Skin epidermis (tissue), 12 donors: ENCODE measurements around the gene L3MBTL2.
"Not testable (repeated sequence)": the region's sequence is repeated elsewhere in the genome, so short reads cannot be mapped to it uniquely, and the experiment has no call there.

Source experiments
- H3K27ac ChIP-seq, 21 experiments: fragments of 200-600 bp; sonication (generic) in 11 of 21; one replicate each; pipeline ENCODE4 v1.5.0; 2020; ENCODE audit warnings: mild to moderate bottlenecking in 3 of 21, inconsistent platforms in 2 of 21, moderate library complexity in 2 of 21
- H3K4me3 ChIP-seq, 7 experiments: fragments of 200-600 bp; sonication (generic) in 2 of 7; one replicate each; pipeline ENCODE4 v1.5.0; 2020; ENCODE audit warnings: inconsistent platforms in 2 of 7, mild to moderate bottlenecking in 2 of 7, moderate library complexity in 1 of 7

Gene L3MBTL2

DNA sequence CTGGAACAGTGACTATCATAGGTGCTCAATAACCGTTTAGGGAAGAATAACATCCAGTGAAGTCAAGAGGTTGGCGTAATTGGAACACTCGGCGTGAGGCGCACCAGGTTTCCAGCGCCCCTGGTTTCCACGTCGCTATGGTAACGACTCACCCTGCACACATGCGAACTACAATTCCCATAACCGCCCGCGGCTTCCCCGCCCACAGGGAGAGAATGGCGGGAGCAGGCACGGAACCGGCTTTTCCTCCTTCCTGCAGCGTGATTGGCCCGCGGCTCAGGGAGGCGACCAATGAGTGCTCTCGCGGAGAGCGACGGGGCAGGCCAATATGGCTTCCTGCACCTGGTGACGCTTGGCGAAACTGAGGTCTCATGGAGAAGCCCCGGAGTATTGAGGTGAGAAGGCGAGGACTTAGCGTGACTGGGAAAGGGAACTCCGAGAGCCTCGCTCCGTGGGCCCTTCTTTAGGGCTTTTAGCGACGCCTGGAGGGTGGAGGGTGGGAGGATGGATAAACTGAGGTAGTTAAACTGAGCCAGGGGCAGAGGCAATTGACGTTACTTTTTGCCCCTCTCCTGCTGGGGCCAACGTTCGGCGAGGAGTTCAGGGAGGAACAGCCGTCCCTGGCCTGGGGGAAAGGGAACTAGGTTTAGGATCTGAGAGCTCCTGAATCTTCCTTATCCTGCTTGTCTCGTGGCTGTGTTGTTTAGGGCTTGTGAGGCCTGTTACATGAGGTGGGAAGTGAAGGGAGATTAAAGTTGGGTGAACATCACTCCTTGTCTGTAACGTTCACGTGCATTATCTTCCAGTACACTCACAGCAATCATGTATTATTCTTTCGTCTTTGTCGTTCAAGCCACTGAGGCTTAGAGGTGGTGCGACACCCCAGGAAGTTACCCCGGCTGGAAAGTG is at the start of gene L3MBTL2:
Gene L3MBTL2 (plus strand): TSS at position 321 of the 909 bp plus-strand sequence. CDS start 51 bp downstream, at position 372.
- peak within 1 kb of the TSS; percentile 35 to 91 (median 81) for H3K27ac ChIP-seq
- H3K4me3 ChIP-seq = peak within 1 kb of the TSS; percentile 55 to 96 (median 83)

DNA sequence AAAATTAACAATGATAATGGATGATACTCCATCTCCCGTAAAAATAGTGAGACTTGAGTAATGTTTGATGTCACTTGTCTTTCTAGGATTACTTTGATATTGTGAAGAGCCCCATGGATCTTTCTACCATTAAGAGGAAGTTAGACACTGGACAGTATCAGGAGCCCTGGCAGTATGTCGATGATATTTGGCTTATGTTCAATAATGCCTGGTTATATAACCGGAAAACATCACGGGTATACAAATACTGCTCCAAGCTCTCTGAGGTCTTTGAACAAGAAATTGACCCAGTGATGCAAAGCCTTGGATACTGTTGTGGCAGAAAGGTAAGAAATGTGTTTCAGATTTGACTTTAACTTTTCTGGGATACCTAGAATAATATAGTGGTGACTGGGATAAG is 48.0 kb upstream of the L3MBTL2 start:
- no peak overlapping the region for H3K27ac ChIP-seq

DNA sequence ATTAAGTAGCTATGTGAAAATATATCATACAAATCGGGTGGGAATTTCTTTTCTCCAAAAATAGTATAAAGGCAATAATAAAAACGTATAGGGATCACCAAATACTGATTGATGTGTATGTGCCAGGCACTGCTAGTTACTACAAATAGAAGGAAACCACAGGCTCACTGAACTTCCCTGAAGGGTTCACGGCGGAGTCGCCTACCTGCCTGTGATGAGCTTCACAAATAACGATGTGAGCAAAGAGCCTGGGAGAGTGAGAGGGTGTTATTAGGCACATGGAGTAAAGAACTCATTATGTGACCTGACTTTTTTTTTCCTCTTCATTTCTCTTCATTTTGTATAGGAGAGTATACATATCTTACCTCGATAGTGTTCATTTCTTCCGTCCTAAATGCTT is 36.0 kb upstream of the L3MBTL2 start:
- no peak overlapping the region for H3K4me3 ChIP-seq
- H3K27ac ChIP-seq = no peak overlapping the region

More for the DNA sequence above, 48.0 kb upstream of the L3MBTL2 start:
- no peak overlapping the region for H3K4me3 ChIP-seq

DNA sequence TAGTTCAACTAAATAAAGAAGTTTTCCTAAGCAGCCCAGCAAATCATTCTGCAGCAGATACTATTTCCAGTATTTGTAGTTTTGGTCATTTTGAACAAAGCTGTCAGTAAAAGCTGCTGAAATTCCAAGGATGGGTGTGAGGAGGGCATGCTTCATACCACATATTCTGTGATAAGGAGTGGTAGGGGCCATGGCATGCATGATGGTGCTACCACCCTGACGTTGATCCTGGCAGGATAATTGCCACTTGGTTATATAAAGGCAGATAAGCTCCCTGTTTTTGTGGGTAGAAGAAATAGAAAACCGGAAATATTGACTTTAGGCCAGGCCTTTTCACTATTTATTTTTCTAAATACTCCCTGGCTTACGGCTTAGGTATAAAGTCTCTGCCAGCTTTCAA is 33.1 kb upstream of the L3MBTL2 start:
- H3K4me3 ChIP-seq = no peak overlapping the region

DNA sequence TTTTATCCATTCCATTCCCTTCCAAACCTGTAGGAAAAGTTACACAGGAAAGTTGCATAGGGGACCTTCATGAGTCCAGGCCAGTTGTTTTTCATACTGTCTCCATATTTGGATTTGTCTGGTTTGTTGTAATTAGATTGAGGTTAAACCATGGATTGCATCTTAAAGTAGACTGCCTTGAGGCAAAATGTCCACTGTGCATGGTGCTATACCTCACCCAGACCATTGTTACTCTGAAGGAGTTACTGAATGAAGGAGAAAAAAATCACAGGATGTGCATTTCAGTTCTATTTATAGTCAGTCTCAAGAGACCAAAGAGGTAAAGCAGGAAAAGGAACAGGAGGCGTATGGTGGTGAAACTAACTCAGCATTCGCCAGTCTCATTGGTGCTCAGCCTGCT is 29.6 kb upstream of the L3MBTL2 start:
- H3K4me3 ChIP-seq = no peak overlapping the region
- H3K27ac ChIP-seq = no peak overlapping the region

More for the DNA sequence above, 33.1 kb upstream of the L3MBTL2 start:
- H3K27ac ChIP-seq = peak overlapping the region in 1 of 21 experiments; percentile 22

DNA sequence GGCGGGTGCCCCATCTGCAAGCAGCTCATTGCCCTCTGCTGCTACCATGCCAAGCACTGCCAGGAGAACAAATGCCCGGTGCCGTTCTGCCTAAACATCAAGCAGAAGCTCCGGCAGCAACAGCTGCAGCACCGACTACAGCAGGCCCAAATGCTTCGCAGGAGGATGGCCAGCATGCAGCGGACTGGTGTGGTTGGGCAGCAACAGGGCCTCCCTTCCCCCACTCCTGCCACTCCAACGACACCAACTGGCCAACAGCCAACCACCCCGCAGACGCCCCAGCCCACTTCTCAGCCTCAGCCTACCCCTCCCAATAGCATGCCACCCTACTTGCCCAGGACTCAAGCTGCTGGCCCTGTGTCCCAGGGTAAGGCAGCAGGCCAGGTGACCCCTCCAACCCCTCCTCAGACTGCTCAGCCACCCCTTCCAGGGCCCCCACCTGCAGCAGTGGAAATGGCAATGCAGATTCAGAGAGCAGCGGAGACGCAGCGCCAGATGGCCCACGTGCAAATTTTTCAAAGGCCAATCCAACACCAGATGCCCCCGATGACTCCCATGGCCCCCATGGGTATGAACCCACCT is 28.0 kb upstream of the L3MBTL2 start:
- H3K27ac ChIP-seq = no peak overlapping the region
- no peak overlapping the region for H3K4me3 ChIP-seq

DNA sequence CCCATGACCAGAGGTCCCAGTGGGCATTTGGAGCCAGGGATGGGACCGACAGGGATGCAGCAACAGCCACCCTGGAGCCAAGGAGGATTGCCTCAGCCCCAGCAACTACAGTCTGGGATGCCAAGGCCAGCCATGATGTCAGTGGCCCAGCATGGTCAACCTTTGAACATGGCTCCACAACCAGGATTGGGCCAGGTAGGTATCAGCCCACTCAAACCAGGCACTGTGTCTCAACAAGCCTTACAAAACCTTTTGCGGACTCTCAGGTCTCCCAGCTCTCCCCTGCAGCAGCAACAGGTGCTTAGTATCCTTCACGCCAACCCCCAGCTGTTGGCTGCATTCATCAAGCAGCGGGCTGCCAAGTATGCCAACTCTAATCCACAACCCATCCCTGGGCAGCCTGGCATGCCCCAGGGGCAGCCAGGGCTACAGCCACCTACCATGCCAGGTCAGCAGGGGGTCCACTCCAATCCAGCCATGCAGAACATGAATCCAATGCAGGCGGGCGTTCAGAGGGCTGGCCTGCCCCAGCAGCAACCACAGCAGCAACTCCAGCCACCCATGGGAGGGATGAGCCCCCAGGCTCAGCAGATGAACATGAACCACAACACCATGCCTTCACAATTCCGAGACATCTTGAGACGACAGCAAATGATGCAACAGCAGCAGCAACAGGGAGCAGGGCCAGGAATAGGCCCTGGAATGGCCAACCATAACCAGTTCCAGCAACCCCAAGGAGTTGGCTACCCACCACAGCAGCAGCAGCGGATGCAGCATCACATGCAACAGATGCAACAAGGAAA is 27.3 kb upstream of the L3MBTL2 start:
- Histone ChIP-seq H3K4me3 (no peak overlapping the region), H3K27ac (no peak overlapping the region)

DNA sequence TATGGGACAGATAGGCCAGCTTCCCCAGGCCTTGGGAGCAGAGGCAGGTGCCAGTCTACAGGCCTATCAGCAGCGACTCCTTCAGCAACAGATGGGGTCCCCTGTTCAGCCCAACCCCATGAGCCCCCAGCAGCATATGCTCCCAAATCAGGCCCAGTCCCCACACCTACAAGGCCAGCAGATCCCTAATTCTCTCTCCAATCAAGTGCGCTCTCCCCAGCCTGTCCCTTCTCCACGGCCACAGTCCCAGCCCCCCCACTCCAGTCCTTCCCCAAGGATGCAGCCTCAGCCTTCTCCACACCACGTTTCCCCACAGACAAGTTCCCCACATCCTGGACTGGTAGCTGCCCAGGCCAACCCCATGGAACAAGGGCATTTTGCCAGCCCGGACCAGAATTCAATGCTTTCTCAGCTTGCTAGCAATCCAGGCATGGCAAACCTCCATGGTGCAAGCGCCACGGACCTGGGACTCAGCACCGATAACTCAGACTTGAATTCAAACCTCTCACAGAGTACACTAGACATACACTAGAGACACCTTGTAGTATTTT is 26.6 kb upstream of the L3MBTL2 start:
- H3K27ac ChIP-seq = no peak overlapping the region

DNA sequence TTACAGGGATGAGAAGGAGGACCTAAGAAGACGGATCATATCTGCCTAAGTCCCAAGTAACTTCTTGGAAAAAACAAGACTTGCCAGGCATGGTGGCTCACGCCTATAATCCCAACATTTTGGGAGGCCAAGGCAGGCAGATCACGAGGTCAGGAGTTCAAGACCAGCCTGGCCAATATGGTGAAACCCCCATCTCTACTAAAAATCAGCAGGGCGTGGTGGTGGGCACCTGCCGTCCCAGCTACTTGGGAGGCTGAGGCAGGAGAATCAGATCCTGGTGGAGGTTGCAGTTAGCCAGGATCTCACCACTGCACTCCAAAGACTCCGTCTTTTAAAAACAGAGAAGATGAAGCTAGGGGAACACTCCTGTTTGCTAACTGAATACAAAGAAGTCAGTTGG is 24.8 kb upstream of the L3MBTL2 start:
- H3K4me3 ChIP-seq, H3K27ac ChIP-seq: not testable (repeated sequence)

More for the DNA sequence above, 26.6 kb upstream of the L3MBTL2 start:
- H3K4me3 ChIP-seq = no peak overlapping the region

DNA sequence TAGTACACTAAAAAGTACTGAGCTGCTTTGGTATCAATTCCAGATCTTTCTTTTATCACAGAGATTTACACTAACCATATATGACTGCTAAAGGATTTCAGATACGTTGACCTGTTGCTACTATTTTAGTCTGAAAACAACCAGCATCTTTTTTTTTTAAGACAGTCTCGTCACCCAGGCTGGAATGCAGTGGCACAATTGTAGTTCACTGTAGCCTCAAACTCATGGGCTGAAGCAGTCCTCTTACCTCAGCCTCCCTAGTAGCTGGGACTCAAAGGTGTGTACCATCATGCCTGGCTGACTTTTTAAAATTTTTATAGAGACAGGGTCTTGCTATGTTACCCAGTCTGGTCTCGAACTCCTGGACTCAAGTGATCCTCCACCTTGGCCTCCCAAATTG is 24.2 kb upstream of the L3MBTL2 start:
- peak overlapping the region in 2 of 21 experiments; percentile 6 to 11 for H3K27ac ChIP-seq
- H3K4me3 ChIP-seq = no peak overlapping the region

DNA sequence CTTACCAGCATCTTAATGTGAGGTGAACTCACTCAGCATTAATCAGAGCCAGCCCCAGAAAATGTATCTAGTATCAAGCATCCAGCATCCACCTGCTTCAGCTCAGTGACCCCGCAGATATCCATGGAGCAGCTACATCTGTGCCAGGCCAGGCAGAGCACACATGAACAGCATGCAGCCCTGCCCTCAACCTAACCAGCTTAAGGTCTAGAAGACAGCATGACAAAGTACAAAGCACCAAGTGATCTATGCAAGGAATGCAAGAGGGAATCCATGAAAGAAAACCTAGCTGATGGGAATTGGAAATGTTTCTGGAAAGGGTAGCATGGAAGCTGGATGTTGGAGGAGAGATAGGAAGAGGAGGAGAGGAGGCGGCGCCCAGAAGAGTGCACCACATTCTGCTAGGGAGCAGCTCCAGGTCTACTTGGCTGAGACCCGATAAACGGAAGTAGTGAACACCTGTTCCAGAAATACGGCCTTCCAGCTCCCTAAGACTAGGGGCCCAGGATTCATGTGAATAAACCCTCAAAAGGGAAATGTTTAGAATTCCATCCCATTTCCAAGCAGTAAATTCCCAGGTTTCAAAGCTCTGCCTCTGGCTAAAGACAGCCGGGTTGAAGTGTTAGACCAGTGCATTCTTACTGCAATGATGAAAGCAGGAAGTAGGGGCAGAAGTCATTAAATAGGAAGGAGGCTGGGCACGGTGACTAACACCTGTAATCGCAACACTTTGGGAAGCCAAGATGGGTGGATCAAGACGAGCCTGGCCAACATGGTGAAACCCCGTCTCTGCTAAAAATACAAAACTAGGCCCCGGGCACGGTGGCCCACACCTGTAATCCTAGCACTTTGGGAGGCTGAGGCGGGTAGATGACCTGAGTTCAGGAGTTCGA is 23.5 kb upstream of the L3MBTL2 start:
- peak overlapping the region in 5 of 21 experiments; percentile 0 to 51 (median 11) for H3K27ac ChIP-seq

DNA sequence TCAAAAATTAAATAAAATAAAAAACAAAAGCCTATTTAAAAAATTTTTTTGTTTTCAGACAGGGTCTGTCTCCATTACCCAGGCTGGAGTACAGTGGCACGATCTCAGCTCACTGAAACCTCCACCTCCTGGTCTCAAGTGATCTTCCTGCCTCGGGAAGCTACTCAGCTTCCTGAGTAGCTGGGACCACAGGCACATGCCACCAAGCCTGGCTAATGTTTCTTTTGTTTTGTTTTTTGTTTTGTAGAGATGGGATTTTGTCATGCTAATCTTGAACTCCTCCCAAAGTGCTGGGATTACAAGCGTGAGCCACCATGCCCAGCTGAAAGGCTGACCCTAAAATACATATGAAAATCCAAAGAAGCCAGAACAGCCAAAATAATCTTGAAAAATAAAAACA is 20.4 kb upstream of the L3MBTL2 start:
- Histone ChIP-seq H3K27ac (no peak overlapping the region), H3K4me3 (no peak overlapping the region)

More for the DNA sequence above, 23.5 kb upstream of the L3MBTL2 start:
- no peak overlapping the region for H3K4me3 ChIP-seq

DNA sequence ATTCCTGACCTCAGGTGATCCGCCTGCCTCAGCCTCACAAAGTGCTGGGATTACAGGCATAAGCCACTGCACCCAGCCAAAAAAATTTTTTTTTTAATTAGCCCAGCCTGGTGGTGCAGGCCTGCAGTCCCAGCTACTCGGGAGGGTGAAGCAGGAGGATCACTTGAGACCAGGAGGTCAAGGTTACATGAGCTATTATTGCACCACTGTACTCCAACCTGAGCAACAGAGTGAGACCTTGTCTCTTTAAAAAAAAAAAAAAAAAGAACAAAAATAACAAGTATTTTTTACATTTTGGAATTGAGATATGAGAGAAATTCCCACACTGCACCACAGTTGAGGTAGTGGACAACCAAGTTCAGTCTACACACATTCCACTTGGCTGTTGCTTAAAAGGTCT is 13.6 kb upstream of the L3MBTL2 start:
- H3K27ac ChIP-seq = no peak overlapping the region

DNA sequence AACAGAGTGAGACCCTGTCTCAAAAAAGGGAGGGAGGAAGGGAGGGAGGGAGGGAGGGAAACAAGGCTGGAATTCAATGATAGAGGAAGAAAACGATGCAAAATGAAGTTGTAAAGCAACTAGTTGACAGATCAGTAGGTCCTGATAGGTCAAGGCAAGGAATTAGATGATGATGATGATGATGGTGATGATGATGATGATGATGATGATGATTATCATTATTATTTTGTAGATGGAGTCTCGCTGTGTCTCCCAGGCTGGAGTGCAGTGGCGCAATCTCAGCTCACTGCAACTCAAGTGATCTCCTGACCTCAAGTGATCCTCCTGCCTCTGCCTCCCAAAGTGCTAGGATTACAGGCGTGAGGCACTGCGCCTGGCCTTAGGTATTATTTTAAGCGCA is 11.3 kb upstream of the L3MBTL2 start:
- Histone ChIP-seq H3K4me3 (no peak overlapping the region), H3K27ac (no peak overlapping the region)

More for the DNA sequence above, 13.6 kb upstream of the L3MBTL2 start:
- no peak overlapping the region for H3K4me3 ChIP-seq

DNA sequence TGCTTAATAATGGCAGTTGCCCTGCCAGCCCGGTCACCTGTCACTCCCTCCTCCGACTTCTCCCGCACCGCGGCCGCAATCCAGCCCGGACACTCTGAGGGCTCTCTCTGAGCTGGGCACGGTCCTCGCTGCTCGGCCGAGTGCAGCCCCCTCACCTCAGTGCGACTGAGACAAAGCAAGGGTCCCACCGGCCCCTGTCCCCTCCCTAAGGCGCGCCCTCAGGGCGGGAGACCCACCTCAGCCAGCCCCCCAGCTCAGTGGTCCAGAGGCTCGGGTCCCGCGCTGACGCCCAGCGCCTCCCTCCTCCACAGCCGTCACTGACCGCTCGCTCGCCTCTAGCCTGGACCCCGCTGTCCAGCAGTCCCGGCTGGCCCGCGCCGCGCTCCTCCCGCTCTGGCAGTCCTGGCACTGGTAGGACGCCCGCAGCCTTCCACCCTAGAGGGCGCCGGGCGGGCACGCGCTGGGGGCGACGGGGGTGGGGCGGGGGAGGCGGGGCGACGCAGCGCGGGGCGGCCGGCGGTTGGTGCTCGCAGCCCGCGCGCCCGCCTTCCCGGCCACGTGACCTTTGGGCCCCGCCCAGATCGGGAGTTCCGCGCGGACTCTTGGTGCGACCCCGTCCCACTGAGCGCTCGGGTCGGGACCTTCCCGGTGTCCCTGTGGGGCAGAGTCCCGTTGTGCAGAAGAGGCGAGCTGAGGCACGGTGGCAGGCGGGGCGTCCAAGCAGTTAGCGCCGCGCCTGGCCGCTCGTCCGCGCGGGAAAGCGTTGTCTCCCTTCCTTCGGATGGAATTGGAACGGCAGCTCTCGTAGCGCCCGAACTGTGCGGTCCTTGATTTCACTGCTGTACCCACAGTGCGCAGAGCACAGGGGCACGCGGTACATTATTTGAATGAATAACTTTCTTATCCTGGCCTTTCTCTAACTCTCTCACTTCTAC is 7.8 kb upstream of the L3MBTL2 start:
- Histone ChIP-seq H3K27ac (peak overlapping the region in 8 of 21 experiments; percentile 14 to 64 (median 46)), H3K4me3 (peak overlapping the region; percentile 49 to 81 (median 65))

DNA sequence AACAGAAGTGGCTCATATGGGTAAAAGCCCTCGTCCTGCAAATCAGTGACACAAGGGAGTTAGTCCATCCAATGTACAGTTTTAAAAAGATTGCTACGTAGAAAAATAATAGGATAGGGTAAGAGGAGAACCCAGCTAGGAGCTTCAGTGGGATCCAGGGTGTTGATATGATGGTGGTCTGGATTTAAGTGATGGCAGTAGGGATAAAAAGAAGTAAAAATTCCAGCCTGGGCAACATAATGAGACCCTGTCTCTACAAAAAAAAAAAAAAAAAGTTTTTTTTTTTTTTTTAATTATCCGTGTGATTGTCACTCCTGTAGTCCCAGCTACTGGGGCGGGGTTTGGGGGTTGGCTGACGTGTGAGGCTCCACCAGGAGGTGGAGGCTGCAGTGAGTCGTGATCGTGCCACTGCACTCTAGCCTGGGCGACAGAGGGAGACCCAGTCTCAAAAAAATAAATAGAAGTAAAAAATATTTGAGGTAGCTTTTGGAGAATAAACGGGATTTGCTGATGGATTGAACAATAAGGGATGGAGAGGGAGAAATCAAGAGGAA is 7.0 kb upstream of the L3MBTL2 start:
- Histone ChIP-seq H3K4me3 (peak overlapping the region; percentile 49 to 81 (median 65)), H3K27ac (peak overlapping the region in 1 of 21 experiments; percentile 38)

DNA sequence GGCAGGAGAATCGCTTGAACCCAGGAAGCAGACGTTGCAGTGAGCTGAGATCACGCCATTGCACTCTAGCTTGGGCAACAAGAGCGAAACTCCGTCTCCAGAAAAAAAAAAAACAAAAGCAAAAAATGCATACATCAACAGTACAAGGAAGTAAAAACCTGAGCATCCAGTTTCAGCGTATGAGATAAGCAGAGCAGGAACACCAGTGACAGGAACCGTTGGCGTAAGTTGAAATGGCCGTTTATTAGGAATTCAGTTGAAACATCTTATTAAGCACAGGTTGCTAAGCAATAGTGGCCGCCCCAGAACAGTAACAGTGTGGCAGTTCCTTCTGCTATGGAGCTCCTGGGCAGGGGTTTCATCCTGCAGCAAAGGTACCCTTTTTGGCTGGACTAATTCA is 4.0 kb upstream of the L3MBTL2 start:
- no peak overlapping the region for H3K27ac ChIP-seq
- H3K4me3 ChIP-seq = no peak overlapping the region
